NCI-H2029 (cell line): ENCODE results near the gene HMGB2.

Experiments
- DNase-seq: peaks from one replicate; lab custom pipeline; 2025; lab: John Stamatoyannopoulos, UW

The HMGB2 gene

DNA sequence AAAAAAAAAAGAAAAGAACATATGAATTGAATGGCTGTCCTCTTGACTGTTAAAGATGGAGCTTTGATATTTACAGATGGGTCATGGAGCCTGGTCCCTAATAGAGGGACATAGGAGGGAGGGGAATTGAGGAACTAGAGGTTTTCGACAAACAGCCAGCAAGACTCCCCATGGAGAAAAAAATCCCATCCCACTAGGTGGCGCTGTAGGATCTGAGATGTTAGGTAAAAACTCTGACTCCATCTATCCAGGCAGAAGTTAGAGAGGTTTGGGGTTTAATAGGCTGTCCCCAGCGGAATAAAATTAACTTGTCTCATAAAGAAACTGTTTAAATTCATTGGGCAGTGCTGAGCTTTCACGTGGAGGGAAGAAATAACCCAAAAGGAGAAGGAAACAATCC, 45.9 kb downstream of the HMGB2 start:
- DNase-seq = no peak

DNA sequence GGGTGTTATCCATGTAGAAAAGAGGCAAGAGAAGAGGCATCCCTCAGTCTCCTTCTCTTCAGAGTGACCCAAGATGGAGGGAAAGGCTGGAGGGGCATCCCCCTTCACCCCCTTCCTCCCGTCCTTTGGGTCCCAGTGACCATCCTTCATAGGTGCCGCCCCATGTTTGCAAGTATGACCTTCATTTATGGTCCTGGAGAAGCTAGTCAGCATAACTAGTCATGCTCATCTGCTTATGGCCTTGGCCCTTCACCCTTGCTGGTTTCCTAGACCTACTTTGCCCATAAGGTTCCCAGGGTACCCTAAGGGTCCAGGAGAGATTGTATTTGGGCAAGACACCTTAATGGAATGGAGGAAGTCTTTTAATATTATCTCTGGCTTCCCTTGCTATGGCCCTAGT, 46.7 kb downstream of the HMGB2 start:
- no peak for DNase-seq

DNA sequence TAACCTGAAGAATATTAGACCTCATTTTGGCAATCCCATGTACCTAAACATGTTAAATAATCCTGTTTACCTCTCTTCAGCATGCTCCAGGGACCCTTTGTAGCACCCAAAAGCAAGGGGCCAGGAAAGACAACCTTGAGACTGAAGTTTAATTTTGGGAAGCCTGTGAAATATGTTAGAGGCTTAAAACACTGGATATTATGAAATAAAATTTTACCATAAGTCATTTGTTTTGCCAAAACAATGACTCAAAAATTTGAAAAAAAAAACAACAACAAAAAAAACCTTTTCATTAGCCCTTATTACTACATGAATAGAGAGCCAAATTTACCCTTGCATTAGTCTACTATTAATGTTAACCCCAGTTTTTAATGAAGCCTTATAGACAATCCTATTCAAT, 49.7 kb downstream of the HMGB2 start:
- DNase-seq = no peak

DNA sequence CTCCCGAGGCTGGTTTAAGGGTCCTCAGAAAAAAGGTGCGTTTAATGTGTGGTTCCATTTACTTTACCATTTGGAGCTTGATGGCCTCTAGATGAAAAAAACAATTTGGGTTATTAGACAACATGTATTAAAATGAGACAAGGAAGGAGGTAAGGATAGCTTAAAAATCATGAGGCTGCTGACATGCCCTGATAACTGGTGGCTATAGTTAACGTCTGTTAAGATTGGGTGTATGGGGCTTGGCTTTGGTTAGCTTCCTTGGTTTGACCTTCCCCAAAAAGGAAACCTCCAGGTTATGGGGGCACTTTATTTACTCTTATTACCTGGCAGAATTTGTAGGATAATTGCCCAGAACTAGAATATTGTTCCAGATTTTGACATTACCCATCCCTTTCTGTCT, 51.5 kb downstream of the HMGB2 start:
- no peak for DNase-seq

DNA sequence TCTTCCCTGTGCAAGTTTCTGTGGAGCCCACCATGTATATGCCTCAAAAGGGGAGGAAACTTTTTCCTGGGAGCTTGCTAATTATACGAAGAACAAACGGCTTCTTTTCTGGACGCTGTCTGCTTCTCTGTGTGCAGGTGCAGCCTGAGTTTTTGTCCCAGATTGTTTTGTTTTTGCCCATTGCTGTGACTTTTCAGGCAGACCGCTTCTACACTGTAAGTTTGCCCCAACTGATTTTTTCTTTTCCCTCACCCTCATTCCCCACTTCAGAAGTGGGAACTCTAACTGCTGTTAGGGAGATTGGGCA, 51.9 kb downstream of the HMGB2 start:
- DNase-seq = no peak

DNA sequence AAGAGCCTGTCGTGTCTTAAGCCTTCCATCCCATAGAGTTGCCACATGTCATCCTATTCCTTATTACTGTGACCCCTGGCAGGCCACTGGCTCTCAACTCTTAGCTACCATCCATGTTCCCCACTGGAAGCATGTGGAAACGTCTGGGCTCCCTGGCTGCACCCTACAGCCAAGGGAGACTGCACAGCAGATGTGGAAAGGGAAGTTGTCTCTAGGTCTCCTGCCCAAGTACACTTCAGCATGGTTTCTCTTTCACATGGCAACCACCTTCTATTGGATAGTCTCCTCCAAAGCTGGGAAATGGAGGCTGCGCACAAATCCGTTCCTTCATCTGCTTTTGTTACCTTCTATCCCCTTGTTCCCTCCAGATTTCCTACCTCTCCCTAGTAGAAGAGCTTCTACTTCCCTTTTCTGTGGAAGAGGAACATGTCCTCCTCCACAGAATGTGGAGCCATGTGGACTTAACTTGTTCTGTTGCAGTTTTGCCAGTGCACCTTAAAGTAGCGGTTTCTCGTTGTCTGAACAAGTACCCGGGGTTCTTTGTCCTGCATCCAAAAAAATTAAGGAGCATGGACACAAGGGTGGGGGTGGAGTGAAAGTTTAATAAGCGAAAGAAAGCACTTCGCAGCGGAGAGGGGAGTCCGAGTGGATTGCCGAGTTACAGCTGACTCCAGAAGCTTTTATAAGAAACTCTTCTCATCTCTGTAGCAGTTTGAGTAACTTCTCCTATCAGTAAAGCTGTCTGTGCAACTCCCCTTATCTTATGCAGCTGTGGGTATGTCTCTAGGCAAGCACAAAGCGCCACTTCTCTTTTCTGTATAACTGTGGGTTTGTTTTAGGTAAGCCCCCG, 52.5 kb downstream of the HMGB2 start:
- DNase-seq = no peak
